ENCODE data around the gene PGM1. TPM values are rescaled to one million over a fixed set of nuclear protein-coding genes. Genes with fewer than 3 reads are reported as not detected.

PGM1 gene
- total and polyA plus RNA-seq, 2 of the 4 experiments (the other 2 are of a cell fraction) = 42.6 to 94.5 TPM

DNA sequence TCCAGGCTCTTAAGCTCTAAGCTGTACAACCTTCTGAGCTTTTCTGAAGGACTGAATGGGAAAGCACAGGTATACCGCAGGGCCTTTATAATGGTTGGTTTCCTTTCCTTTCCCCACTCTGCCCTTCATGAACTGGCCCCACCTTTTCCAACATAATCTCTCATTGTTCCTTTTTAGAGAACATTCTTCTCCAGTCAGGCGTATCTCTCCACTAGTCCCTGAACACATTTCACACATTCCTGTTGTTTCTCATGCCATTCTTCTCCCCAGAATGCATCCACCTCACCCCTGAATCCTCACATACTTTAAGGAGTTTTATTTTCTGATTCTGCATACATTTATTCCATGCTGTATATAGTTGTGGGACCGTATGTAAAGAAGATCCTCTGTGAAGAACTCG is 41.3 kb downstream of the PGM1 start:
- ChIA-PET POLR2A (ENCODE audit: unreplicated experiment) (no interaction called here), CTCF (no interaction called here)
- no peak overlapping the region for H2AK9ac ChIP-seq (replicated peaks; ENCODE audit: low read depth, low read length, poor library complexity)
- H2AK5ac ChIP-seq (ENCODE audit: low read depth, low read length) = no peak overlapping the region
- no peak overlapping the region for H4K91ac ChIP-seq (ENCODE audit: insufficient read depth, low read depth, low read length)
- in situ Hi-C loops (cut with MboI; ENCODE audit: low sequenced_read_pairs) (no loop called here), dilution Hi-C loops (cut with HindIII; ENCODE audit: low sequenced_read_pairs, unreplicated experiment) (no loop called here), intact Hi-C loops (cut with micrococcal nuclease) (no loop called here)
- TF ChIP-seq MAZ (IDR thresholded peaks at IDR 0.05; ENCODE audit: borderline replicate concordance, low read depth, low read length) = no peak
- no peak for TF ChIP-seq CHD1 (IDR thresholded peaks at IDR 0.05; ENCODE audit: low read depth, low read length)
- TF ChIP-seq BHLHE40 (IDR thresholded peaks at IDR 0.05; ENCODE audit: low read depth, low read length) = no peak
- TF ChIP-seq, protein P1, sequence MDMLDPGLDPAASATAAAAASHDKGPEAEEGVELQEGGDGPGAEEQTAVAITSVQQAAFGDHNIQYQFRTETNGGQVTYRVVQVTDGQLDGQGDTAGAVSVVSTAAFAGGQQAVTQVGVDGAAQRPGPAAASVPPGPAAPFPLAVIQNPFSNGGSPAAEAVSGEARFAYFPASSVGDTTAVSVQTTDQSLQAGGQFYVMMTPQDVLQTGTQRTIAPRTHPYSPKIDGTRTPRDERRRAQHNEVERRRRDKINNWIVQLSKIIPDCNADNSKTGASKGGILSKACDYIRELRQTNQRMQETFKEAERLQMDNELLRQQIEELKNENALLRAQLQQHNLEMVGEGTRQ (IDR thresholded peaks at IDR 0.05; ENCODE audit: low read depth, low read length) = no peak
- TF ChIP-seq RAD21 (IDR thresholded peaks at IDR 0.05; ENCODE audit: low read length) = no peak
- TF ChIP-seq RFX5 (IDR thresholded peaks at IDR 0.05; ENCODE audit: low read depth, low read length) = no peak
- no peak for TF ChIP-seq SMC3 (IDR thresholded peaks at IDR 0.05; ENCODE audit: low read depth, low read length)
- no peak for TF ChIP-seq NFE2L2 (IDR thresholded peaks at IDR 0.05; ENCODE audit: low read depth, low read length)
- TF ChIP-seq MAFK (IDR thresholded peaks at IDR 0.05; ENCODE audit: low read depth, low read length) = no peak
- no peaks in the 10 kb centered on the region for H3K9me3 ChIP-seq (ENCODE audit: control insufficient read depth, insufficient read depth, low read length)
- no peak overlapping the region for H3K4me3 ChIP-seq (ENCODE audit: insufficient read depth, low read depth, low read length)
- H3K56ac ChIP-seq (ENCODE audit: extremely low read depth, insufficient read depth, low read length) = no peak overlapping the region
- ATAC-seq (ENCODE audit: low read depth) = no peak
- DNase-seq = no peak
- no peak overlapping the region for H2BK15ac ChIP-seq (ENCODE audit: low read depth, low read length)
- H3K4me2 ChIP-seq (ENCODE audit: low read depth, low read length) = no peak overlapping the region
- H3K23ac ChIP-seq (ENCODE audit: low read depth, low read length) = no peak overlapping the region
- no peak overlapping the region for H3K4ac ChIP-seq (ENCODE audit: low read depth, low read length)
- H2BK120ac ChIP-seq (ENCODE audit: low read depth, low read length) = no peak overlapping the region; the same call in 1 of the 2 replicates
- no peaks in the 10 kb centered on the region for H3K79me1 ChIP-seq (ENCODE audit: low read depth in 1 of 2, low read length in 2 of 2)
- H4K8ac ChIP-seq (ENCODE audit: low read depth in 2 of 2, low read length in 2 of 2) = no peak overlapping the region
- H3K9ac ChIP-seq (ENCODE audit: low read depth, low read length) = no peak overlapping the region
- no peaks in the 10 kb centered on the region for H4K20me1 ChIP-seq (ENCODE audit: insufficient read depth, low read length)
- peaks cover 8% of the 10 kb centered on the region for H3K4me1 ChIP-seq (ENCODE audit: control insufficient read depth, insufficient read depth, low read length)
- H3K14ac ChIP-seq (replicated peaks; ENCODE audit: low read depth, low read length) = no peak overlapping the region
- BruUV-seq (replicated peaks) = no TSS peak
- H3K27ac ChIP-seq (ENCODE audit: insufficient read depth, low read length) = no peak overlapping the region
- no peaks in the 10 kb centered on the region for H3K27me3 ChIP-seq (ENCODE audit: control insufficient read depth, insufficient read depth, low read length)
- WGBS, 2 experiments (ENCODE audit: extremely low coverage in 2 of 2, insufficient read length in 1 of 2) = 100% methylated on average over 1 of the region's 4 CpGs; no CpG with 5 or more reads in 1 of the 2 experiments
- peaks cover 29% of the 10 kb centered on the region for H3K36me3 ChIP-seq (ENCODE audit: control insufficient read depth, insufficient read depth, low read length)
- no peak overlapping the region for H3K18ac ChIP-seq (ENCODE audit: low read depth, low read length)
- H4K5ac ChIP-seq (ENCODE audit: low read depth, low read length) = no peak overlapping the region
- peaks cover 9% of the 10 kb centered on the region for H3K9me1 ChIP-seq (ENCODE audit: insufficient read depth, low read length)
- H2BK5ac ChIP-seq (ENCODE audit: low read depth, low read length, poor library complexity, severe bottlenecking) = no peak overlapping the region
- H2BK20ac ChIP-seq (ENCODE audit: low read depth, low read length) = no peak overlapping the region
- no peak overlapping the region for H2AFZ ChIP-seq (replicated peaks; ENCODE audit: low read length, poor library complexity)

Measured in IMR-90 (cell line).